Left lung (tissue), 10 donors: ENCODE results near the gene ADCY3. TPM values are rescaled to one million over a fixed set of nuclear protein-coding genes. Genes with fewer than 3 reads are reported as not detected.

Source experiments
- ATAC-seq: fragments of 200-7000 bp; cut with Tn5 transposase; one replicate; pipeline ENCODE4 v1.9.1; 2020; ENCODE audit warnings: moderate library complexity
- DNase-seq, 4 donors: peaks; one replicate each; pipeline ENCODE4 v3.0.0-alpha.2; 2013 to 2020
- H3K27ac ChIP-seq, 2 donors: fragments of 200-600 bp; sonication (generic) in 1 of 2; one replicate each; pipeline versions ENCODE4 v1.5.0 to v1.8.0; 2020 to 2021
- H3K27me3 ChIP-seq, 2 donors: fragments of 200-600 bp; sonication (generic) in 1 of 2; one replicate each; pipeline versions ENCODE4 v1.5.0 to v1.8.0; 2020 to 2021
- H3K36me3 ChIP-seq, 2 donors: fragments of 200-600 bp; sonication (generic) in 1 of 2; one replicate each; pipeline versions ENCODE4 v1.5.0 to v1.8.0; 2020 to 2021
- H3K4me1 ChIP-seq, 2 donors: fragments of 200-600 bp; one replicate each; pipeline ENCODE4 v1.8.0; 2021
- H3K4me3 ChIP-seq, 2 donors: fragments of 200-600 bp; sonication (generic) in 1 of 2; one replicate each; pipeline versions ENCODE4 v1.5.0 to v1.8.0; 2020 to 2021; ENCODE audit warnings: mild to moderate bottlenecking in 1 of 2
- H3K9me3 ChIP-seq, 2 donors: fragments of 200-600 bp; sonication (generic) in 1 of 2; one replicate each; pipeline versions ENCODE4 v1.5.0 to v1.8.0; 2020 to 2021
- intact Hi-C, 2 donors: fragments of 100-400 bp; cut with DNase I; formaldehyde crosslinking; loops; one replicate each; pipeline versions ENCODE4 v1.11.2 to v1.14.2; 2022
- polyA plus RNA-seq, 6 donors: library from polyadenylated mRNA; unstranded; fragments of 120-200 nt; gene quantifications; one replicate each; pipeline ENCODE4 v1.2.1, GENCODE V29; 2013; ENCODE audit not compliant: insufficient read length in 6 of 6
- total RNA-seq, 2 donors: library from RNA; stranded (reverse); fragmentation: NEBNext Ultra II Directional; extraction: Animal tissue kit (Norgen Biotek cat#: 25700); gene quantifications; one replicate each; pipeline ENCODE4 v1.2.1, GENCODE V29; 2021
- TF ChIP-seq, protein P1 (sequence below), 2 donors: fragments of 200-600 bp; sonication (generic) in 1 of 2; IDR thresholded peaks; one replicate each; pipeline versions ENCODE4 v1.5.0 to v1.8.0; 2021; ENCODE audit warnings: antibody characterized with exemption in 2 of 2
- donor health status: DM: no; HTN: yes; CAD: no.
- donor health status: DM: no; HTN: no; CAD: no.

ADCY3 gene
- total and polyA plus RNA-seq, 8 donors, result 31.4 to 50.5 (median 38.8) TPM

DNA sequence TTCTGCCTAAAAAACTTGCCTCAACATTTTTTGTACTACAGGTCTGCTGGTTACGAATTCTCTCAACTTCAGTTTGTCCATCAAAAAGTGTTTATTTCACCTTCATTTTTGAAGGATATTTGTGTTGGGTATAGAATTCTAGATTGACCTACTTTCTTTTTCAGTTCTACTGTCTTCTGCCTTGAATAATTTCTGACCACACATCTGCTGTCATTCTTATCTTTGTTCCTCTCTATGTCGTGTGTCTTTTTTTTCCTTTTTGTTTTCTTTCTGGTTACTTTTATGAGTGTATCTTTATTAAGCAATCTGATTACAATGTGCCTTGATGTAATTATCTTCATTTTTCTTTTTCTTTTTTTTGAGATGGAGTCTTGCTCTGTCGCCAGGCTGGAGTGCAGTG is 25.3 kb downstream of the ADCY3 start:
- ATAC-seq (no peak), DNase-seq (no peak)
- TF ChIP-seq, protein P1, sequence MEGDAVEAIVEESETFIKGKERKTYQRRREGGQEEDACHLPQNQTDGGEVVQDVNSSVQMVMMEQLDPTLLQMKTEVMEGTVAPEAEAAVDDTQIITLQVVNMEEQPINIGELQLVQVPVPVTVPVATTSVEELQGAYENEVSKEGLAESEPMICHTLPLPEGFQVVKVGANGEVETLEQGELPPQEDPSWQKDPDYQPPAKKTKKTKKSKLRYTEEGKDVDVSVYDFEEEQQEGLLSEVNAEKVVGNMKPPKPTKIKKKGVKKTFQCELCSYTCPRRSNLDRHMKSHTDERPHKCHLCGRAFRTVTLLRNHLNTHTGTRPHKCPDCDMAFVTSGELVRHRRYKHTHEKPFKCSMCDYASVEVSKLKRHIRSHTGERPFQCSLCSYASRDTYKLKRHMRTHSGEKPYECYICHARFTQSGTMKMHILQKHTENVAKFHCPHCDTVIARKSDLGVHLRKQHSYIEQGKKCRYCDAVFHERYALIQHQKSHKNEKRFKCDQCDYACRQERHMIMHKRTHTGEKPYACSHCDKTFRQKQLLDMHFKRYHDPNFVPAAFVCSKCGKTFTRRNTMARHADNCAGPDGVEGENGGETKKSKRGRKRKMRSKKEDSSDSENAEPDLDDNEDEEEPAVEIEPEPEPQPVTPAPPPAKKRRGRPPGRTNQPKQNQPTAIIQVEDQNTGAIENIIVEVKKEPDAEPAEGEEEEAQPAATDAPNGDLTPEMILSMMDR (IDR thresholded peaks at IDR 0.05), result no peak
- Histone ChIP-seq H3K4me1 (no peaks in the 10 kb centered on the region), H3K27me3 (no peaks in the 10 kb centered on the region), H3K4me3 (no peak overlapping the region), H3K9me3 (peaks cover 3 to 33% of the 10 kb centered on the region in 2 donors), H3K36me3 (no peaks in the 10 kb centered on the region), H3K27ac (no peak overlapping the region)
- intact Hi-C loops, result no loop called here

DNA sequence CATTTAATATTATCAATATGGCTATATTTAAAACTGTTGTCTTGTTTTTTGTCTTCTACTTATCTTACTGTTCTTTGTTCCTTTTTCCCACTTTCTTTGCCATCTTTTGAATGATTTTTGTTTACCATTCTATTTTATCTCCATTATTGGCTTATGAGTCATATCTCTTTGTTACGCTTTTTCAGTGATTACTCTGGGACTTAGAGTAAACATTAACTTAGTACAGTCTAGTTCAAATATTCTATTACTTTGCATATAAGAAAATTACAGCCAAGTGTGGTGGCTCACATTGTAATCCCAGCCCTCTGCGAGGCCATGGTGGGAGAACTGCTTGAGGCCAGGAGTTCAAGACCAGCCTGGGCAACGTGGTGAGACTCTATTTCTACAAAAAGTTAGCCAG is 26.1 kb downstream of the ADCY3 start:
- intact Hi-C loops, result no loop called here
- DNase-seq (no peak), ATAC-seq (no peak)
- no peaks in the 10 kb centered on the region for H3K36me3 ChIP-seq
- no peaks in the 10 kb centered on the region for H3K4me1 ChIP-seq
- no peak overlapping the region for H3K27ac ChIP-seq
- no peaks in the 10 kb centered on the region for H3K27me3 ChIP-seq
- H3K9me3 ChIP-seq, result peaks cover 3 to 33% of the 10 kb centered on the region in 2 donors
- TF ChIP-seq, protein P1 (IDR thresholded peaks at IDR 0.05), result no peak
- H3K4me3 ChIP-seq, result no peak overlapping the region

DNA sequence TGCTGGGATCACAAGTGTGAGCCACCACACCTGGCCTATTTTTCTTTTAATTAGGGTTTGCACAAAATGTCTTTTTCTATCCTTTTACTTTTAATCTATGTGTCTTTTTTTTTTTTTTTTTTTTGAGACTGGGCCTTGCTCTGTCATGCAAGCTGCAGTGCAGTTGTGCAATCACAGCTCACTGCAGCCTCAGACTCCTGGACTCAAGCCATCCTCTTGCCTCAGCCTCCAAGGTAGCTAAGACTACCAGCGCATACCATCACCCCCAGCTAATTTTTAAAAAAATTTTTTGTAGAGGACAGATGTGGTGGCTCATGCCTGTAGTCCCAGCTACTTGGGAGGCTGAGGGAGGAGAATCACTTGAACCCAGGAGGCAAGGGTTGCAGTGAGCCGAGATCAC is 27.1 kb downstream of the ADCY3 start:
- no peaks in the 10 kb centered on the region for H3K36me3 ChIP-seq
- DNase-seq (no peak), ATAC-seq (no peak)
- peaks cover 3 to 33% of the 10 kb centered on the region in 2 donors for H3K9me3 ChIP-seq
- H3K27ac ChIP-seq, result no peak overlapping the region
- TF ChIP-seq, protein P1 (IDR thresholded peaks at IDR 0.05), result no peak
- H3K27me3 ChIP-seq, result no peaks in the 10 kb centered on the region
- no peaks in the 10 kb centered on the region for H3K4me1 ChIP-seq
- no peak overlapping the region for H3K4me3 ChIP-seq
- intact Hi-C loops, result no loop called here

DNA sequence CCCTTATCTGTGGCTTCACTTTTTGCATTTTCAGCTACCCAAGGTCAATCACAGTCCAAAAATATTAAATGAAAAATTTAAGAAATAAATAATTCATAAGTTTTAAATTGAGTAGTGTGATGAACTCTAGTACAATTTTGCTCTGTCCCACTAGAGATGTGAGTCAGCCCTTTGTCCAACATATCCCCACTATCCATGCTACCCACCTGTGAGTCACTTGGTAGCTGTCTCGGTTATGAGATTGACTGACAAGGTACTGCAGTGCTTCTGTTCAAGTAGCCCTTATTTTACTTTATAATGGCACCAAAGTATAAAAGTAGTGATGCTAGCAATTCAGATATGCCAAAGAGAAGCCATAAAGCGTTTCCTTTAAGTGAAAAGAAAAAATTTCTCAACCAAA is 28.8 kb downstream of the ADCY3 start:
- Histone ChIP-seq H3K4me1 (peaks cover 0 to 8% of the 10 kb centered on the region in 2 donors), H3K4me3 (no peak overlapping the region), H3K27me3 (no peaks in the 10 kb centered on the region), H3K9me3 (peaks cover 3 to 33% of the 10 kb centered on the region in 2 donors), H3K27ac (no peak overlapping the region), H3K36me3 (no peaks in the 10 kb centered on the region)
- ATAC-seq (no peak), DNase-seq (no peak)
- TF ChIP-seq, protein P1 (IDR thresholded peaks at IDR 0.05), result no peak
- intact Hi-C loops, result no loop called here

DNA sequence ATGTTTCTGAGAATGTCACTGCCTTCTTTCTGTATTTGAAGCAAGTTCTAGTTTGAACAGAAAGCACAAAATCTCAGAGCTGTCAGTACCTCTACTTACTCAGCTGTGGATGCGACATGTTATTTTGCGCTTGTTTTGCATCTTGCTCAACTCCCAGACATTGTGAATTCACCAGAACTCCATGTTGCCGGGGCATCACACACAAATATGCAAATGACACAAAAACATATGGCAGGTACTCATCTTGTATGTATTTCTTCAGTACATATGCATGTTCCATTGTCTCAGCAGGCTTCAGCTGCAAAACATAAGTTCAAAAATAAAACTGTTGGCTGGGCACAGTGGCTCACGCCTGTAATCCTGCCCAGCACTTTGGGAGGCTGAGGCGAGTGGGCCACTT is 30.8 kb downstream of the ADCY3 start:
- Histone ChIP-seq H3K4me3 (no peak overlapping the region), H3K27ac (no peak overlapping the region), H3K36me3 (no peaks in the 10 kb centered on the region), H3K4me1 (peaks cover 0 to 8% of the 10 kb centered on the region in 2 donors), H3K27me3 (no peaks in the 10 kb centered on the region), H3K9me3 (peaks cover 0 to 16% of the 10 kb centered on the region in 2 donors)
- ATAC-seq (no peak), DNase-seq (no peak)
- TF ChIP-seq, protein P1 (IDR thresholded peaks at IDR 0.05), result no peak
- intact Hi-C loops, result no loop called here
